ENCODE data around the gene GIMAP5.

The GIMAP5 gene

DNA sequence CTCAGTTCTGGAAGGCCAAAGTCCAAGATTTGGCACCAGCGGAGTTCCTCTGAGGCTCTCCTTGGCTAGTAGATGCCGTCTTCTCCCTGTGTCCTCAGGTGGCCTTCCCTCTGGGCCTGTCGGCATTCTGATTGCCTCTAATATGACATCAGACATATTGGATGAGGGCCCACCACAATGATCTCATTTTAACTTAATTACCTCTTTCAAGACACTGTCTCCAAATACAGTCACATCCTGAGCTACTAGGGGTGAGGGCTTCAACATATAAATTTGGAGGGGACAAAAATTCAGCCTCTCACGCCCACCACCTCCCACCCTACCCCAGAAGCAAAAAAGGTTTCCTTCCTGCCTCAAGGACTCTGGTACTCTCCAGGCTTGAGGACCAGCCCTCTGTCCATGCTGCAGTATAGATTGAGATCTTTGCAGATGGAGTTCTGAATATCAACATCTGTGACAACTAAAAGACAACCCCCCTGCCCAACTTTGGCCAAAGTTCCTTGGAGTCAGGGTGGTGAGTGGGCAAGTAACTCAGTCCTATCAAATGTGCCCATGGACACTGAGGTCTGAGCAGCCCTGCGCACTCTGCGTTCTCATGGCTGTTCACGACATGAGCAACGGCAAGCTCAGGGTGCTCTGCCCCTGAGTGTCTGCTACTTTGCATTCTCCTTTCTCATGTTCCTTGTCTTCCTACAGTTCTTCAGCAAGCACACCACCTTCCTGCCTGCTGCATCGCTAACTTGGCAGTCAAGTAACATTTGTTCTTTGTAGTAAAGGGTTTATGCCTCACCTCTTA, 51.5 kb downstream of the GIMAP5 start:
- TF ChIP-seq, protein P1, sequence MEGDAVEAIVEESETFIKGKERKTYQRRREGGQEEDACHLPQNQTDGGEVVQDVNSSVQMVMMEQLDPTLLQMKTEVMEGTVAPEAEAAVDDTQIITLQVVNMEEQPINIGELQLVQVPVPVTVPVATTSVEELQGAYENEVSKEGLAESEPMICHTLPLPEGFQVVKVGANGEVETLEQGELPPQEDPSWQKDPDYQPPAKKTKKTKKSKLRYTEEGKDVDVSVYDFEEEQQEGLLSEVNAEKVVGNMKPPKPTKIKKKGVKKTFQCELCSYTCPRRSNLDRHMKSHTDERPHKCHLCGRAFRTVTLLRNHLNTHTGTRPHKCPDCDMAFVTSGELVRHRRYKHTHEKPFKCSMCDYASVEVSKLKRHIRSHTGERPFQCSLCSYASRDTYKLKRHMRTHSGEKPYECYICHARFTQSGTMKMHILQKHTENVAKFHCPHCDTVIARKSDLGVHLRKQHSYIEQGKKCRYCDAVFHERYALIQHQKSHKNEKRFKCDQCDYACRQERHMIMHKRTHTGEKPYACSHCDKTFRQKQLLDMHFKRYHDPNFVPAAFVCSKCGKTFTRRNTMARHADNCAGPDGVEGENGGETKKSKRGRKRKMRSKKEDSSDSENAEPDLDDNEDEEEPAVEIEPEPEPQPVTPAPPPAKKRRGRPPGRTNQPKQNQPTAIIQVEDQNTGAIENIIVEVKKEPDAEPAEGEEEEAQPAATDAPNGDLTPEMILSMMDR (IDR thresholded peaks at IDR 0.05; ENCODE audit: low read depth, low read length), result no peak
- H3K27me3 ChIP-seq, result no peaks in the 10 kb centered on the region

DNA sequence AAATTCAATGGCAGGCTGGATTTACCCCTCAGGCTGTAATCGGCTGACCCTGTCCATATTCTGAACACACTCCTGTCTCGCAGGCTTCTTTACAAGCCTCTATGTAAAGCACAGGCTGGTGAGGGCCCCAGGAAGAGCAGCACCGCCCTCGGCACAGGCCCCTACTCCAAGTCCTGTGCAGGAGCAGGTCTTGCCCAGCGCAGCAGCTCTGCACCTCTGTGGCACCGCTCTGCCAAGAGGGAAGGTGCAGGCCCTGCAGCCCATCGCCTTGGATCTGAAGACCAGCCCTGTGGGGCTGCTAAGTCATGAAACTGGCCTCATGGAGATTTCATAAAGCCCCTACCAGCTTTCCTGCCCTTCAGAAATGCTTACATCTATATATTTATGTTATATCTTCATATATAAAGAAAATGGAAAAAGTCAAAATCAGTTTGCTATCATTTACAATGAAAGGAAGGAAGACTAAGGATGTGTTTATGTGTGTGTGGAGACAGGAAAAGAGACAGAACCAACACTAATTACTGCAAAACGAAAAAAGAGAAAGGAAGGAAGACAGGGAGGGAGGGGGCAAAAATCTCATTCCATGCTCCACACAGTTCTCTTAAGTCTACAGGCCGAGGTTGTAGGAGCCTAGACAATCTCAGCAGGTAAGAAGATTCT, 53.3 kb downstream of the GIMAP5 start:
- Histone ChIP-seq H3K4me1 (peaks cover 27% of the 10 kb centered on the region), H3K4me3 (ENCODE audit: low read depth, low read length) (no peak overlapping the region), H3K27me3 (no peaks in the 10 kb centered on the region), H3K9me3 (no peaks in the 10 kb centered on the region), H3K36me3 (no peaks in the 10 kb centered on the region)
- TF ChIP-seq, protein P1 (IDR thresholded peaks at IDR 0.05; ENCODE audit: low read depth, low read length), result no peak
- no peak for DNase-seq

More for the DNA sequence above, 51.5 kb downstream of the GIMAP5 start:
- Histone ChIP-seq H3K4me3 (ENCODE audit: low read depth, low read length) (peak overlapping the region; percentile 31), H3K9me3 (no peaks in the 10 kb centered on the region), H3K4me1 (peaks cover 29% of the 10 kb centered on the region), H3K36me3 (no peaks in the 10 kb centered on the region)
- DNase-seq, result peak; percentile 75

DNA sequence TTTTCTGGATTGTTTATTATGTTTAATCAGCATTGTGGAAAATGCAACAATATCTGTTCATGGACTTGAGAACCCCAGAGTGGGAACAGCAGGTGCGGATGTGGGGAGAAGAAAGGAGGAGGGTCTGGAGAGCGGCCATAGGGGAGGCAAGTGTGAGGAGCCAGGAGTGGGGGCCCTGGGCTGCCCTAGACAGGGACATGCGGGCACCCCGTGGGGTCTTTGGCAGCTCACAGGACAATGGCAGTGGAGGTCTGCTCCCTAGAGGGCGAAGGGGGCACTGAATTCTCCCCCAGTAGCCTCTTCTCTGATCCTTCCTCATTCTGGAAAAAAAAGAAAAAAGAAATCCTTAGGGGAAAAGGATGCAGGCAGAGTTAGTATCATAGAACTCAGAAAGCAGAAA, 54.1 kb downstream of the GIMAP5 start:
- no peaks in the 10 kb centered on the region for H3K27me3 ChIP-seq
- DNase-seq, result no peak
- no peaks in the 10 kb centered on the region for H3K9me3 ChIP-seq
- H3K4me3 ChIP-seq (ENCODE audit: low read depth, low read length), result no peak overlapping the region
- TF ChIP-seq, protein P1 (IDR thresholded peaks at IDR 0.05; ENCODE audit: low read depth, low read length), result no peak
- no peaks in the 10 kb centered on the region for H3K36me3 ChIP-seq
- H3K4me1 ChIP-seq, result peaks cover 27% of the 10 kb centered on the region

DNA sequence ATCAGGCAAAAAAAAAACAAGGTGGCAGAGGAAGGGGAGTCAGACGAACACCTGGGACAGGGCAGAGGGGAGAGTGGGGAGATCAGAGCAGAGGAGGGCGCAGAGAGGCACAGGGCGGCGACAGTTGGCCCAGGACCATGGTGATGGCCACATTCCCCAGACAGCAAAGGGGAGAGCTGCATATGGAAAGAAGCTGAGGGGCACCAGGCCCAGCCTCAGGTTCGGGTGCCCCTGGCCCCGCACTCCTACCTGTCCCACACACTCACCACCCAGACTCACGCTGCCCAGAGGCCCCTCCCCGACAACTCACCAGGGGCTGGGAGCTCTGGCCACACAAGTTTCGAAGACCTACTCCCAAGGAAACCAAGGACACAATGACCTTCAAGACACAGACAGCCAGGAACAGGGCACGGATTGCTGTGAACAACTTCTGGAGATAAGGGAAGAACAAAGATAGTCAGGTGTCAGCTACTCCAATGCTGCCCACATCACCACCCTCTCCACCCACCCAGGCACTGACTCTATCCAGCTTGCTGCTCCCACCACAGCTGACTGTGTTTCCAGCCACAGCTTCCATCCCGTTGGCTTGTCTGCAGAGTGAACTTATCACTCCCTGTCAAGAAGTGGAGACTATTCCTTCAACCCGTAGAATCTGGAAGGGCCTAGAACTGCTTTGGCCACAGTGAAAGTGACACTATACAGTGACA, 54.7 kb downstream of the GIMAP5 start:
- DNase-seq, result no peak
- Histone ChIP-seq H3K4me1 (peaks cover 26% of the 10 kb centered on the region), H3K4me3 (ENCODE audit: low read depth, low read length) (no peak overlapping the region), H3K36me3 (no peaks in the 10 kb centered on the region), H3K9me3 (no peaks in the 10 kb centered on the region), H3K27me3 (no peaks in the 10 kb centered on the region)
- TF ChIP-seq, protein P1 (IDR thresholded peaks at IDR 0.05; ENCODE audit: low read depth, low read length), result no peak
